GM19351 (cell line): Measurements from ENCODE around the gene YPEL4.

Source experiments
- ATAC-seq: cut with Tn5 transposase; IDR thresholded peaks from one replicate; pipeline ENCODE4 v1.9.1; 2021; ENCODE audit warnings: mild to moderate bottlenecking, moderate library complexity; ENCODE audit not compliant: unreplicated experiment

Gene YPEL4

DNA sequence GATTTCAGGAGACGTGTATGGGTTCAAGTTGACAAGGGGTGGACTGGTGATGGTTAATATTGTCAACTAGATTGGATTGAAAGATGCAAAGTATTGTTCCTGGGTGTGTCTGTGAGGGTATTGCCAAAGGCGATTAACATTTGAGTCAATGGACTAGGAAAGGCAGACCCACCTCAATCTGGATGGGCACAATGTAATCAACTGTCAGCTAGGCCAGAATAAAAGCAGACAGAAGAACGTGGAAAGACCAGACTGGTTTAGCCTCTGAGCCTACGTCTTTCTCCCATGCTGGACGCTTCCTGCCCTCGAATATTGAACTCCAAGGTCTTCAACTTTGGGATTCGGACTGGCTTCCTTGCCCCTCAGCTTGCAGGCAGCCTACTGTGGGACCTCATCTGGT, 1.7 kb upstream of the YPEL4 start:
- ATAC-seq, result no peak

DNA sequence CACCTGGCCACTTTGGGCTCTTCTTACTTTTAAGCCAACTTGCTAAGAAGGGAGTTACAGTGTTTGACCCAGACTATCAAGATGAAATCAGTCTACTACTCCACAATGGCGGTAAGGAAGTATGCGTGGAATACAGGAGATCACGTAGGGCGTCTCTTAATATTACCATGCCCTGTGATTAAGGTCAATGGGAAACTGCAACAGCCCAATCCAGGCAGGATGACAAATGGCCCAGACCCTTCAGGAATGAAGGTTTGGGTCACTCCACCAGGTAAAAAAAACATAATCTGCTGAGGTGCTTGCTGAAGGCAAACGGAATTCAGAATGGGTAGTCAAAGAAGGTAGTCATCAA, 1.0 kb upstream of the YPEL4 start:
- no peak for ATAC-seq

- ATAC-seq, result no peak
Observed at GRCh38 chr11:57648801-57649735, 644 bp downstream of the YPEL4 start.

- ATAC-seq, result no peak
Observed at GRCh38 chr11:57647960-57648800, 1.5 kb downstream of the YPEL4 start.

DNA sequence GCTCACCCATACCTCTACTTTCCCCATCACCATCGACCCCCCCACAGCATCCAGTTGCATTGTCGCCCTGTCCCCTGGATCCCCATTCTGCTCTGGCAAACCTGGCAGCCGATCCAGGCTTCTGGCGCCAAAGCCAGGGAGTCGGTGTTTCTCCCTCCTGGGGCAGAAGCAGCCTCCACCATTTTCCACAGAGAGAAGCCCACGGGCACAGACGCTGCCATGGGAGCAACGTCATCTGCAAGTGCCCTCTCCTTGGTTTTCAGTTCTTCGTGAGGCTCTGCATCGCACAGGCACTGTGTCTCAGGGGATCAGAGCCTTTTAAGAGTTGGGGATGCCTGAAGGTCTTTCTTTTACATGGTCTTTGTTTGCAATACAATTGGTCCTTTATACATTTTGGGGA, 2.3 kb downstream of the YPEL4 start:
- ATAC-seq, result no peak

DNA sequence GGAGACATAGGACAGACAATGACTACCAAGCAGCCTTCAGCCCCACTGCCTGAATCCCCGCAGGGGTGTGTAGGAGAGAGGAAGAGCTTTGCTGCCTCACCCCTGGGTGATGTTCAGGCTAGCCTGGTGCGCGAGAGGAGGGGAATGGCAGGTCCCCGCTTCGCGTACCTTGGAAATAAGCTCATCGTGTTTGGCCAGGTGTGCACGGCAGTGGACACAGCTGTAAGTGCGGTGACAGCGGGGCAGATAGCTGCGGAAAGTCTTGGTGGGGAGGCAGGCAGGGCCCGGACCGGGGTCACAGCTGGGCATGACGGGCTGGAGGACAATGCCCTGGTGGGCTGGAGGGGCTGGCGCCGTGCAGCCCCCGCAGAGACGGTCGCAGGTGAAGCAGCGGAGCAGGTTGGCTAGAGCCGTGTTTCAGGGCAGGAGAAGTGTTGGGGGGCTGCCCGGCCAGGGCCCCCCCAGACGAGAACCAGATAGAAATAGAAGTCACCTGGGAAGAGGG, 2.9 kb downstream of the YPEL4 start:
- no peak for ATAC-seq

- no peak for ATAC-seq
Observed at GRCh38 chr11:57646194-57646798, 3.4 kb downstream of the YPEL4 start.

GRCh38 chr11:57645689-57646085, 4.0 kb downstream of the YPEL4 start:
- ATAC-seq, result no peak

GRCh38 chr11:57644748-57645688, 4.7 kb downstream of the YPEL4 start:
- peak; percentile 62 for ATAC-seq

GRCh38 chr11:57643802-57644201, 5.9 kb downstream of the YPEL4 start:
- no peak for ATAC-seq

DNA sequence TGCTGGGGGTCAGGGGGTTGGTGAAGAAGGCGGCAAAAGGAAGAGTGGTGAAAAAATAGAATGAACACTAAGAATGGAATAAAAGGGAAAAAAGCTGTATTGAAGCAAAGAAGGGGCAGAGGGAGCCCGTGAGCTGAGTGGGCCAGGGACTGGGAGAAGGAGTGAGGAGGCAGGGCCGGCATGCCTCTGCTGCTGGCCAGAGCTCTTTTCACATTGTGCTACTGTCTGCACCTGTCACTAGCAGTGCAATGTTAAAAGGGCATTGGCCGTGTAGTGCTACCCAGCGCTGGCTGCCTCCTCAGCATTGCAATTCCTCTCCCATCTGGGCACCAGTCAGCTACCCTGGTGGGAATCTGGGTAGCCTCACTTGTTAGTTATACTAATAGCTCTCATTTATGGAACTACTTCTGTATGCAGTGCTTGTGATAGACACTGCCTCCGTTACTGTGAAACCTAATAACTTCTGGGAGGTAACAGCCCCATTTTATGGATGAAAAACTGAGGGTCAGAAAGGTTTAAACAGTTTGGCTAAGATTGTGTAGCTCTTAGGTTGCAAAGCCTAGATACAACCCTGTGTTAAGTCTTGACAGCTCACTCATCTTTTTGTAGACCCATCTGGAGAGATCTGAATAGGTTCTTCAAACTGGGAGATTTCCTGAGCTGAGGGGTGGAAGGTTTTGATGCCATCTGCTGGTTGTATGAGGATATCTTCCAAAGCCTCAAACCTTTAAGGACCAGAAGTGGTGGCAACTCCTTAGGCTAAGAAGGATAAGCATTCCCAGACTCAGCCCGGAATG, 8.5 kb downstream of the YPEL4 start:
- peak; percentile 43 for ATAC-seq

DNA sequence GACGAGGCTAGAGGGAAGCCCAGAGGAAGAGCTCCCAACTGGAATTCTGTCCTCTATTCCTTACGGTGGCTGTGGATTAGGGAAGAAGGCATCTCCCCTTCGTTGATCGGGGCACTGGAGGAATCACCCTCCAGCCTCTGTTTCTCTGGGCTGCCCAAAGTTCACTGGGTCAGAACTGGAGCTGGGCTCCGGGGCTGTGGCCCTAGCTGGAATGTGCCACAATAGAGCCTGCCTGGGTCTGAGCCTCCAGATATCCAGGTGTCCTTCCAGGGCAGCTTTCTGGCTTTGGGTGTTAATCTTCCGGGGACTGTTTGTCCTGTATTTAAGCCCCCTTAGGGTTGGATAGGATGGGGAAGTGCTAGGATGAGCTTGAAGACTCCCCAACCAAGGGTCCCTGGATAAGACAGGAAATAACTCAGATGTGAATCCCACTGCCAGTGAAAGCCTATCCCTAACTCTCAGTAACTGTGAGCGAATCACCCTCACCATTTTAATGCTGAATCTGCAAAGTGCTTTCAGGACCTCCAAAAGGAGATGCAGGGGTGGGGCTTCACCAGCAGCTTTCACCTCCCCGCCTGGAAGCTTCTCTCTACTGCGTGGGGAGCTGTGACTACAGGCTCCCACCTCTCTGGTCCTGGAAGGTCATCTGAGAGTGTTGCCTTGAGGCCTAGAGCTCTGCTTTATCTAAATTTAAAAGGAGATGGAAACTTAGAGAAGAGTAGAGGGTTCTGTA, 9.5 kb downstream of the YPEL4 start:
- no peak for ATAC-seq

DNA sequence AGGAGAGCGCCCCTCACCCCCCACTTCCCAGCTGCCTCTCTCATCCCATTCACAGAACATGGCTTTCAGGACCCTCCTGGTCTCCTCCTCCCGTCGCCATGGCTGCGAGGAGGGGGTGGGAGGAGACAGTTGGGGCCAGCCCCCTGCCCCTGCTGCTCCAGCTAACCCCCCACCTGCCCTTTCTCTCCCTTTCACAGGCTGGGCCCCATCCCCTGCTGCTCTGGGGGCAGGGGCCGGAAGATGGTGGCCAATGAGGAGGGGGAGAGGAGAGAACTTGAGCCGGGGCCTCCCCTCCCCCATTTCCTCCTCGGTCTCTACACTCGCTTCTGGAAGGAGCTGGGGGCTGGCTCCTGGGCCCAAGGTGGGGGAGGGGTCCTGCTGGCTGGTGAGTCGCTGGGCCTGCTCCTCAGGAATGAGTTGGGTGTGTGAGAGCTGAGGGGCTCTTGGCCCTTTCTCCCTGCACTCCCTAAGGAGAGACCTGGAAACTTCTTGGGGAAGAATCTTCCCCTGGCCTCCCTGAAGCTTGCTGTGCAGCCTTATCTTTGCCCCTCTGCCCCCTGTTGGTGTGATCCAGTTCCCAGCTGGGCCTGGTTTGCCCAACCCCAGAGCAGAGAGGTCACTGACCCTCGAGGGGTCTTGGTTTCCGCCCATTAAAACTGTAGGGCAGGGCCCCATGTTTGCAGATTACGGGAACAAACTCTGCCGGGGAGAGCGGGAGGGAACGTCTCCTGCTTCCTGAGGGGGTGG, 10.2 kb downstream of the YPEL4 start:
- no peak for ATAC-seq

- ATAC-seq, result no peak
Observed at GRCh38 chr11:57638811-57639320, 10.8 kb downstream of the YPEL4 start.

DNA sequence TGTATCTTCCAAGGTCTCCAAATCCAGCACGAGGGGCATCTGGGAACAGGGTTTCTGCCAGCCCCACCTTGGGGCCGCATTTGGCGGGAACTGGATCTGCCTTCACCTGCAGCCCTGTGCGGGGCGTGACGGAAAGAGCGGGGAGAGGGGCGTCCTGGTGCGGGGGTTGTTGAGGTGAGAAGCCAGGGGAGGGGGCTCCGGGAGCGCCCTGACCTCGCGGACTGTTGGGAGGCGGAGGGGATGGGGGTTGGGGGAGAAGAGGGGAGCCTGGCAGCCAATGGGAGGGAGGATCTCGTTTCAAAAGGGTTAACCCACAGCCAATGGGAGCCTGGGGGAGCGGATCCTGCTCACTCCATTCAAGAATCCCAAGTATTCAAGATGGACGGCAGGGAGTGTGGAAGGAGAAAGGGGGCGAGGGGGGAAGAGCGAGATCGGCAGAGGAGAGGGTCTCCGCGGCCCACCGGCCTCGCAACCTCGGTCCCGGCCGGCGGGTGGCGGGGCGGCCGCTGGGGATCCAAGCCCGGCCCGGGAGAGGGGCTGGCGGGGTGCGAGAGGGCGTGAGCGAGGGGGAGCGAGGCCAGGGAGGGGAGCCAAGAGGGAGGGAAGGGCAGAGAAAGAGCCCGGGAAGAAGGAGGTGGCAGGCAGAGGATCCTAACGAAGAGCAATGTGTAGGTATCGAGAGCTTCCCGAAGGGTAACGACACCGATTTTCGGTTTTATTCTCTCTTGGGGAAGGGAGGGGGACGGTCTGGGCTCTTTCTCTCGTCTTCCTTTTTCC, 11.5 kb downstream of the YPEL4 start:
- no peak for ATAC-seq

- ATAC-seq, result no peak
Observed at GRCh38 chr11:57637626-57638004, 12.1 kb downstream of the YPEL4 start.

- ATAC-seq, result no peak
Observed at GRCh38 chr11:57635246-57635645, 14.5 kb downstream of the YPEL4 start.
